Suprapubic skin (tissue), 4 donors: ENCODE measurements around the gene ASCC2. TPM values are rescaled to one million over a fixed set of nuclear protein-coding genes. Genes with fewer than 3 reads are reported as not detected.

Experiments
- DNase-seq, 2 donors: peaks; one replicate each; pipeline ENCODE4 v3.0.0-alpha.2; 2019; ENCODE audit warnings: low spot score in 2 of 2
- H3K27ac ChIP-seq: fragments of 200-600 bp; sonication (generic); one replicate; pipeline ENCODE4 v1.5.1; 2019
- H3K27me3 ChIP-seq: fragments of 200-600 bp; sonication (generic); one replicate; pipeline ENCODE4 v1.5.1; 2019
- H3K36me3 ChIP-seq: fragments of 200-600 bp; sonication (generic); one replicate; pipeline ENCODE4 v1.5.1; 2019
- H3K4me1 ChIP-seq: fragments of 200-600 bp; sonication (generic); one replicate; pipeline ENCODE4 v1.5.1; 2019
- H3K4me3 ChIP-seq: fragments of 200-600 bp; sonication (generic); one replicate; pipeline ENCODE4 v1.5.1; 2019; ENCODE audit warnings: mild to moderate bottlenecking
- H3K9me3 ChIP-seq: fragments of 200-600 bp; sonication (generic); one replicate; pipeline ENCODE4 v1.5.1; 2019
- EP300 ChIP-seq: sonication (generic); formaldehyde crosslinking; IDR thresholded peaks from one replicate; pipeline ENCODE4 v1.6.1; 2017; ENCODE audit warnings: antibody characterized with exemption
- POLR2A ChIP-seq, 2 donors: fragments of 450-650 bp; IDR thresholded peaks; one replicate each; pipeline ENCODE4 v1.6.1; 2017; ENCODE audit warnings: antibody characterized with exemption in 2 of 2, mild to moderate bottlenecking in 2 of 2, moderate library complexity in 2 of 2
- POLR2AphosphoS5 ChIP-seq, 3 donors: sonication (generic); formaldehyde crosslinking; IDR thresholded peaks; one replicate each; pipeline ENCODE4 v1.6.1; 2017; ENCODE audit warnings: antibody characterized with exemption in 3 of 3
- WGBS: methylation state at CpG from one replicate; pipeline ENCODE4 v1.1.5; 2018; 5-methylcytosine and 5-hydroxymethylcytosine counted together
- total RNA-seq, 4 donors: library from RNA; depleted of rRNA; stranded (reverse); fragments of >200 nt; gene quantifications; one replicate each; pipeline ENCODE4 v1.1.0, GENCODE V29; 2016
- TF ChIP-seq, protein P1 (sequence below), 2 donors: fragments of 200-600 bp in 1 of 2; fragments of 450-650 bp in 1 of 2; sonication (generic) in 1 of 2; IDR thresholded peaks; one replicate each; pipeline ENCODE4 v1.5.1; 2016 to 2019; ENCODE audit warnings: antibody characterized with exemption in 2 of 2, mild to moderate bottlenecking in 1 of 2, moderate library complexity in 1 of 2

Gene ASCC2
- total RNA-seq, 4 donors from 2014 or later = 35.6 to 57.3 (median 43.2) TPM

DNA sequence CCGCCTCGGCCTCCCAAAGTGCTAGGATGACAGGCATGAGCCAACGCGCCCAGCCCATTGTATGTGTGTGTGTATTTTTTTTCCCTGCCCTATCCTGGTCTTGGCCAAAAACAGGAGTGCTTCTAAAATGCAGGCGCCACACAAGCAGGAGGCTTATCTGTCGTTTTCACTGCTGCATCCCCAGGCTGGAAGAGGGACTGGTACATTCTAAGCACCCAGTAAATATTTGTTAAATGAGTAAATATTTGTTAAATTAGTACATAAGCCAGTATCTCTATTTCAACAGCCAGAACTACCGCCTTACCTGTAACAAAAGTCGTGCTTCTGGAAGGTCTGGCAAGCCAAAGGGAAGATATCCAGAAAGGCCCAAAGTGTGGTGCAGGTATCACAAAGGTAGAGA, 24.9 kb downstream of the ASCC2 start:
- 88% methylated on average over 8 of the region's 8 CpGs for WGBS
- Histone ChIP-seq H3K27ac (no peak overlapping the region), H3K36me3 (peaks cover 79% of the 10 kb centered on the region), H3K4me1 (peaks cover 25% of the 10 kb centered on the region), H3K27me3 (no peaks in the 10 kb centered on the region), H3K4me3 (no peak overlapping the region), H3K9me3 (no peaks in the 10 kb centered on the region)
- DNase-seq = no peak
- TF ChIP-seq POLR2AphosphoS5 (IDR thresholded peaks at IDR 0.05) (no peak), EP300 (no peak), POLR2A (IDR thresholded peaks at IDR 0.05) (no peak)
- TF ChIP-seq, protein P1, sequence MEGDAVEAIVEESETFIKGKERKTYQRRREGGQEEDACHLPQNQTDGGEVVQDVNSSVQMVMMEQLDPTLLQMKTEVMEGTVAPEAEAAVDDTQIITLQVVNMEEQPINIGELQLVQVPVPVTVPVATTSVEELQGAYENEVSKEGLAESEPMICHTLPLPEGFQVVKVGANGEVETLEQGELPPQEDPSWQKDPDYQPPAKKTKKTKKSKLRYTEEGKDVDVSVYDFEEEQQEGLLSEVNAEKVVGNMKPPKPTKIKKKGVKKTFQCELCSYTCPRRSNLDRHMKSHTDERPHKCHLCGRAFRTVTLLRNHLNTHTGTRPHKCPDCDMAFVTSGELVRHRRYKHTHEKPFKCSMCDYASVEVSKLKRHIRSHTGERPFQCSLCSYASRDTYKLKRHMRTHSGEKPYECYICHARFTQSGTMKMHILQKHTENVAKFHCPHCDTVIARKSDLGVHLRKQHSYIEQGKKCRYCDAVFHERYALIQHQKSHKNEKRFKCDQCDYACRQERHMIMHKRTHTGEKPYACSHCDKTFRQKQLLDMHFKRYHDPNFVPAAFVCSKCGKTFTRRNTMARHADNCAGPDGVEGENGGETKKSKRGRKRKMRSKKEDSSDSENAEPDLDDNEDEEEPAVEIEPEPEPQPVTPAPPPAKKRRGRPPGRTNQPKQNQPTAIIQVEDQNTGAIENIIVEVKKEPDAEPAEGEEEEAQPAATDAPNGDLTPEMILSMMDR (IDR thresholded peaks at IDR 0.05) = no peak

DNA sequence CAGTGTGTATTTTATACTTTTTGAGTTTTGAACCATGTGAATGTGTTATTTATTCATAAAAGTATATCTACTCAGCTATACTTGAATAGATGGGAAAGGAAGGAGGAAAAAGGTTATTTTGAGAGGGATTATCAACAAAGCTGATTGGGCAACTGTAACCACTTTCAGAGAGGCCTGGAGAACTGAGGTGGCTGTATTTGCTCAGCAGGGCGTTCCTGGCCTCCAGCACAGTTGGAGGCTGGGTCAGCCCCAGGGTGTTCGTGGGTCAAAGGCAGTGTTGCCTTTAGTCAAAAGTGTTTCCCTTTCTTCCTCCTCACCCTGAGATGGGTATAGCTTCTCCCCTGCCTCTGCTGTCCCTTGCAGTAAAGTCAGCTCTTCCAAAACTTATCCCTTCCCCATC, 26.7 kb downstream of the ASCC2 start:
- no peak overlapping the region for H3K4me3 ChIP-seq
- WGBS = 84% methylated on average over 2 of the region's 2 CpGs
- H3K9me3 ChIP-seq = no peaks in the 10 kb centered on the region
- no peak for DNase-seq
- H3K27ac ChIP-seq = no peak overlapping the region
- TF ChIP-seq POLR2A (IDR thresholded peaks at IDR 0.05) (no peak), EP300 (no peak), POLR2AphosphoS5 (IDR thresholded peaks at IDR 0.05) (no peak)
- TF ChIP-seq, protein P1 (IDR thresholded peaks at IDR 0.05) = no peak
- no peaks in the 10 kb centered on the region for H3K27me3 ChIP-seq
- H3K4me1 ChIP-seq = peaks cover 12% of the 10 kb centered on the region
- H3K36me3 ChIP-seq = peaks cover 86% of the 10 kb centered on the region

DNA sequence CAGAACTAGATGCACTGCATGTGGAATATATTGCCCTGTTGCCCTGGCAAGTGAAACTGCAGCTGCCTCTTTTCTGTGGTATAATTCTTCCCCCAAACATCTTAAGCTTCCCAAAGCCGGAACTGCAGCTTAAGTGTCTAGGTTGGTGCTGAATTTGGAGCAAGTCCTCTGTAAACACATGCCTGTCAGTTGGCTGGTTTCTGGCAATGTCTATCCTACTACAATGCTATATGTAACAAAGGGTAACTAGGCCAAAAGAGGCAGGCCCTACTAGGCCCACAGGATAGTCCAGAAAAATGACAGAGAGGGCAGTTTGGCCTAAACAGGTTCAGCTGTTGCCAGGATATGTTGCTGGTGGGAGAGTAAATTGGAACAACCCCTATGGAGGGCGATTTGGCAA, 27.9 kb downstream of the ASCC2 start:
- Histone ChIP-seq H3K4me1 (peaks cover under 1% of the 10 kb centered on the region), H3K9me3 (no peaks in the 10 kb centered on the region), H3K27me3 (no peaks in the 10 kb centered on the region), H3K27ac (no peak overlapping the region), H3K36me3 (peaks cover 91% of the 10 kb centered on the region), H3K4me3 (no peak overlapping the region)
- 80% methylated on average over 2 of the region's 2 CpGs for WGBS
- TF ChIP-seq POLR2A (IDR thresholded peaks at IDR 0.05) (no peak), EP300 (no peak), POLR2AphosphoS5 (IDR thresholded peaks at IDR 0.05) (no peak)
- TF ChIP-seq, protein P1 (IDR thresholded peaks at IDR 0.05) = no peak
- no peak for DNase-seq

DNA sequence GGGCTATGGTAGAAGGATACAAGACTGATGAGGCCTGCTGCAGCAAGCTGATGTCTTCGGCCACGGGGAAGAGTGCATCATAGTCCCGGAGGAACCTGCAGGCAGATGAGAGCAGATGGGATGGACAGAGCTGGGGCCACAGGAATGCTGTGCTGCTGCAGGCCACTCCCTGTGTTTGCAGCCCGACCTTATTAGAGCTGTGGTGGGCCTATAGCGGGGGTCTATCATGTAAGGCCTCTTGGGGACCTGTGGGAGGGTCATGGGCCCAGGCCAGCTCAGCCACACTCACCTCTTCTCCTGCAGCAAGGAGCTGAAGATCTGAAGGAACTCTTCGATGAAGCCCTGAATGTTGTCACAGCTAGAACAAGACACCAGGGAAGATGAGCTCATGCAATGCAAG, 31.9 kb downstream of the ASCC2 start:
- Histone ChIP-seq H3K4me1 (no peaks in the 10 kb centered on the region), H3K27ac (no peak overlapping the region), H3K36me3 (peaks cover 92% of the 10 kb centered on the region), H3K27me3 (no peaks in the 10 kb centered on the region), H3K9me3 (no peaks in the 10 kb centered on the region), H3K4me3 (no peak overlapping the region)
- WGBS = 92% methylated on average over 6 of the region's 6 CpGs
- no peak for TF ChIP-seq POLR2A (IDR thresholded peaks at IDR 0.05)
- TF ChIP-seq, protein P1 (IDR thresholded peaks at IDR 0.05) = no peak
- TF ChIP-seq EP300 = no peak
- TF ChIP-seq POLR2AphosphoS5 (IDR thresholded peaks at IDR 0.05) = no peak
- DNase-seq = no peak

DNA sequence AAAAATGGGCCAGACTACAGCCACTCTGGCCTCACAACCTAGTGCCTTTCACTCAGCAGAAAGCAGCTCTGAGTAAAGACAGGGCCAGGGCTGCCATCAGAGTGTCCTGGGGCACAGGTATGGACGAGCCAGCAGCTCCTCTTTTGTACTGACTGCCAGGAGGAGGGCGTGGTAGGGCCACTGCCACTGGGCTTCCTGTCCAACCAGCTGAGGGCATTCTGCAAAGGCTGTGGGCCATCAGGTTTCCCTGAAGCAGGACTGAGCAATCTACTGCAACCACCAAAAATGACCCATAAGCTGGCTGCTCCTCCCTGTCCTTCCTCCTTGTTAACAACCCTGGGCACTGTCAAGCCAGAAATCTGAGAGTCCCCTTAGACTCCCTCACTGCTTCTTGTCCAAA, 33.1 kb downstream of the ASCC2 start:
- H3K36me3 ChIP-seq = peaks cover 91% of the 10 kb centered on the region
- 93% methylated on average over 2 of the region's 2 CpGs for WGBS
- DNase-seq = no peak
- peaks cover 3% of the 10 kb centered on the region for H3K4me1 ChIP-seq
- no peaks in the 10 kb centered on the region for H3K9me3 ChIP-seq
- no peak for TF ChIP-seq EP300
- TF ChIP-seq, protein P1 (IDR thresholded peaks at IDR 0.05) = no peak
- no peak for TF ChIP-seq POLR2A (IDR thresholded peaks at IDR 0.05)
- TF ChIP-seq POLR2AphosphoS5 (IDR thresholded peaks at IDR 0.05) = no peak
- H3K27ac ChIP-seq = no peak overlapping the region
- H3K4me3 ChIP-seq = no peak overlapping the region
- no peaks in the 10 kb centered on the region for H3K27me3 ChIP-seq
